Calu3 (cell line): ENCODE measurements around the gene DGKI. TPM values are rescaled to one million over a fixed set of nuclear protein-coding genes. Genes with fewer than 3 reads are reported as not detected.

Experiments
- BruUV-seq: library from RNA; stranded (reverse); fragments of 400-500 nt; replicated peaks from 2 replicates; lab custom pipeline; 2021; lab: Mats Ljungman, UMichigan
- CTCF ChIA-PET: fragments of 300-600 bp; sonication (Branson Sonifier 250); formaldehyde crosslinking; loops from one replicate; lab custom pipeline; 2022; ENCODE audit warnings: antibody characterized with exemption; lab: Charles Lee
- DNase-seq: peaks from one replicate; pipeline ENCODE4 v3.0.0; 2022
- H3K27ac Mint-ChIP-seq: one replicate; pipeline ENCODE4 v1.8.0; 2022; ENCODE audit warnings: mixed read lengths; ENCODE audit not compliant: unreplicated experiment
- H3K27me3 Mint-ChIP-seq: one replicate; pipeline ENCODE4 v1.8.0; 2022; ENCODE audit warnings: mixed read lengths; ENCODE audit not compliant: unreplicated experiment
- H3K36me3 Mint-ChIP-seq: one replicate; pipeline ENCODE4 v1.8.0; 2022; ENCODE audit warnings: mild to moderate bottlenecking, moderate library complexity, mixed read lengths; ENCODE audit not compliant: insufficient read depth, unreplicated experiment
- H3K4me1 Mint-ChIP-seq: one replicate; pipeline ENCODE4 v1.8.0; 2022; ENCODE audit warnings: mild to moderate bottlenecking, low read depth, mixed read lengths; ENCODE audit not compliant: unreplicated experiment
- H3K4me3 Mint-ChIP-seq: one replicate; pipeline ENCODE4 v1.8.0; 2022; ENCODE audit warnings: mild to moderate bottlenecking, low read depth, moderate library complexity, mixed read lengths; ENCODE audit not compliant: unreplicated experiment
- H3K9me3 Mint-ChIP-seq: one replicate; pipeline ENCODE4 v1.8.0; 2022; ENCODE audit warnings: low read depth, mixed read lengths; ENCODE audit not compliant: unreplicated experiment
- CTCF ChIP-seq: fragments of 200-600 bp; IDR thresholded peaks from one replicate; pipeline ENCODE4 v1.8.0; 2022; ENCODE audit warnings: antibody characterized with exemption; ENCODE audit not compliant: unreplicated experiment
- intact Hi-C: fragments of 100-400 bp; cut with micrococcal nuclease; formaldehyde crosslinking; loops from one replicate; pipeline ENCODE4 v1.10.0; 2022; ENCODE audit not compliant: unreplicated experiment
- total RNA-seq: library from RNA; stranded (reverse); gene quantifications from 2 replicates; pipeline ENCODE4 v1.2.3, GENCODE V29; 2022

DGKI gene
- total RNA-seq, 1 experiment from 2014 or later = not detected

- Mint-ChIP-seq H3K4me1 (no peaks in the 10 kb centered on the region), H3K27me3 (peaks cover 74% of the 10 kb centered on the region), H3K36me3 (no peaks in the 10 kb centered on the region), H3K4me3 (no peak overlapping the region), H3K9me3 (peaks cover 3% of the 10 kb centered on the region), H3K27ac (no peak overlapping the region)
- no TSS peak for BruUV-seq
- TF ChIP-seq CTCF = no peak
- intact Hi-C loops = no loop called here
- no peak for DNase-seq
- CTCF ChIA-PET = no interaction called here
These were observed 93.7 kb downstream of the DGKI start for GRCh38 chr7:137753067-137753466.

GRCh38 chr7:137751361-137752009, 95.3 kb downstream of the DGKI start:
- intact Hi-C loops = no loop called here

GRCh38 chr7:137747359-137748031, 99.3 kb downstream of the DGKI start:
- DNase-seq = no peak
- H3K27ac Mint-ChIP-seq = no peak overlapping the region
- H3K9me3 Mint-ChIP-seq = peaks cover 3% of the 10 kb centered on the region
- no peak for TF ChIP-seq CTCF
- no peaks in the 10 kb centered on the region for H3K36me3 Mint-ChIP-seq
- intact Hi-C loops = no loop called here
- peaks cover 42% of the 10 kb centered on the region for H3K27me3 Mint-ChIP-seq
- CTCF ChIA-PET = interaction anchor here (0.5 kb wide), 1 partner anchor 373 kb away, joined by 3 read pairs; no protein-coding TSS in a partner anchor
- H3K4me1 Mint-ChIP-seq = no peaks in the 10 kb centered on the region
- no peak overlapping the region for H3K4me3 Mint-ChIP-seq
- BruUV-seq = no TSS peak

More at GRCh38 chr7:137751361-137752009, 95.3 kb downstream of the DGKI start:
- H3K36me3 Mint-ChIP-seq = no peaks in the 10 kb centered on the region
- no peak for TF ChIP-seq CTCF
- CTCF ChIA-PET = no interaction called here
- no TSS peak for BruUV-seq
- H3K4me1 Mint-ChIP-seq = no peaks in the 10 kb centered on the region
- DNase-seq = no peak
- peaks cover 3% of the 10 kb centered on the region for H3K9me3 Mint-ChIP-seq
- no peak overlapping the region for H3K4me3 Mint-ChIP-seq
- no peak overlapping the region for H3K27ac Mint-ChIP-seq
- peaks cover 60% of the 10 kb centered on the region for H3K27me3 Mint-ChIP-seq

- no peak for TF ChIP-seq CTCF
- H3K27me3 Mint-ChIP-seq = peaks cover 27% of the 10 kb centered on the region
- no peak overlapping the region for H3K4me3 Mint-ChIP-seq
- CTCF ChIA-PET = no interaction called here
- intact Hi-C loops = no loop called here
- no peaks in the 10 kb centered on the region for H3K9me3 Mint-ChIP-seq
- no TSS peak for BruUV-seq
- H3K36me3 Mint-ChIP-seq = no peaks in the 10 kb centered on the region
- DNase-seq = no peak
- H3K4me1 Mint-ChIP-seq = no peaks in the 10 kb centered on the region
- no peak overlapping the region for H3K27ac Mint-ChIP-seq
These were observed 103.8 kb downstream of the DGKI start for GRCh38 chr7:137743021-137743420.
